Measurements from ENCODE around the gene B3GAT2.

B3GAT2 gene

GRCh38 chr6:70823651-70824050, 133.2 kb downstream of the B3GAT2 start:
- TF ChIP-seq CTCF (IDR thresholded peaks at IDR 0.05; ENCODE audit: low read depth, low read length), result no peak
- H3K4me3 ChIP-seq (ENCODE audit: low read depth, low read length), result no peak overlapping the region

- no peak for TF ChIP-seq CTCF (IDR thresholded peaks at IDR 0.05; ENCODE audit: low read depth, low read length)
- H3K4me3 ChIP-seq (ENCODE audit: low read depth, low read length), result no peak overlapping the region
Observed at GRCh38 chr6:70821751-70822150, 135.1 kb downstream of the B3GAT2 start.

GRCh38 chr6:70820778-70821177, 136.1 kb downstream of the B3GAT2 start:
- H3K4me3 ChIP-seq (ENCODE audit: low read depth, low read length), result no peak overlapping the region
- TF ChIP-seq CTCF (IDR thresholded peaks at IDR 0.05; ENCODE audit: low read depth, low read length), result no peak

GRCh38 chr6:70819646-70820045, 137.2 kb downstream of the B3GAT2 start:
- no peak overlapping the region for H3K4me3 ChIP-seq (ENCODE audit: low read depth, low read length)
- TF ChIP-seq CTCF (IDR thresholded peaks at IDR 0.05; ENCODE audit: low read depth, low read length), result no peak

GRCh38 chr6:70813885-70814284, 143.0 kb downstream of the B3GAT2 start:
- no peak for TF ChIP-seq CTCF (IDR thresholded peaks at IDR 0.05; ENCODE audit: low read depth, low read length)
- H3K4me3 ChIP-seq (ENCODE audit: low read depth, low read length), result no peak overlapping the region

- no peak overlapping the region for H3K4me3 ChIP-seq (ENCODE audit: low read depth, low read length)
- no peak for TF ChIP-seq CTCF (IDR thresholded peaks at IDR 0.05; ENCODE audit: low read depth, low read length)
Observed at GRCh38 chr6:70811788-70812187, 145.1 kb downstream of the B3GAT2 start.
